Measurements from ENCODE around the gene LOC101059915. TPM values are rescaled to one million over a fixed set of nuclear protein-coding genes. Genes with fewer than 3 reads are reported as not detected.
"Not testable (repeated sequence)": the region's sequence is repeated elsewhere in the genome, so short reads cannot be mapped to it uniquely, and the experiment has no call there.

Gene LOC101059915

GRCh38 chrX:71675636-71676035 is 8.3 kb downstream of the LOC101059915 start:
- not testable (repeated sequence) for DNase-seq

GRCh38 chrX:71676068-71676795 is 8.9 kb downstream of the LOC101059915 start:
- DNase-seq: not testable (repeated sequence)

GRCh38 chrX:71677195-71677594 is 9.8 kb downstream of the LOC101059915 start:
- DNase-seq: not testable (repeated sequence)

- no peak for DNase-seq
Measured at GRCh38 chrX:71679575-71680207, 12.3 kb downstream of the LOC101059915 start.

- not testable (repeated sequence) for DNase-seq
Measured at GRCh38 chrX:71696641-71697465, 29.5 kb downstream of the LOC101059915 start.

GRCh38 chrX:71697466-71698298 is 30.3 kb downstream of the LOC101059915 start:
- not testable (repeated sequence) for DNase-seq

- DNase-seq: not testable (repeated sequence)
Measured at GRCh38 chrX:71698299-71699022, 31.1 kb downstream of the LOC101059915 start.

- not testable (repeated sequence) for DNase-seq
Measured at GRCh38 chrX:71699023-71699344, 31.6 kb downstream of the LOC101059915 start.

- DNase-seq: not testable (repeated sequence)
Measured at GRCh38 chrX:71702853-71703252, 35.5 kb downstream of the LOC101059915 start.

- DNase-seq: not testable (repeated sequence)
Measured at GRCh38 chrX:71714064-71714463, 46.7 kb downstream of the LOC101059915 start.

GRCh38 chrX:71715551-71715950 is 48.2 kb downstream of the LOC101059915 start:
- not testable (repeated sequence) for DNase-seq

GRCh38 chrX:71716323-71716722 is 49.0 kb downstream of the LOC101059915 start:
- DNase-seq: not testable (repeated sequence)

GRCh38 chrX:71718185-71718584 is 50.8 kb downstream of the LOC101059915 start, which contains the start of gene CXorf49:
TSS of gene CXorf49 (minus strand) at chrX:71718285. CDS start at chrX:71718151, 134 bp downstream.
- DNase-seq: not testable (repeated sequence)

GRCh38 chrX:71719195-71719594 is 51.8 kb downstream of the LOC101059915 start:
- DNase-seq: not testable (repeated sequence)

- DNase-seq: not testable (repeated sequence)
Measured at GRCh38 chrX:71720289-71720886, 53.0 kb downstream of the LOC101059915 start.

Other genes starting within 250 kb of the LOC101059915 start
- 100 to 1,000 TPM; 191 to 318 (median 291) TPM for gene OGT, start 134.4 kb upstream of the LOC101059915 start, polyA plus RNA-seq (ENCODE audit: insufficient read length in 3 of 3)
- gene GCNA, start 89.1 kb upstream of the LOC101059915 start, polyA plus RNA-seq (ENCODE audit: insufficient read length in 3 of 3): 1 to 10 TPM; 2.1 to 4.0 (median 3.1) TPM
- gene CXCR3, start 49.0 kb upstream of the LOC101059915 start, polyA plus RNA-seq (ENCODE audit: insufficient read length in 3 of 3): under 1 TPM in 2 of 3 donors, not detected in 1; 0.10 to 0.27 TPM
- gene CXorf49, start 50.7 kb downstream of the LOC101059915 start, polyA plus RNA-seq (ENCODE audit: insufficient read length in 3 of 3): not detected
- not detected for gene CXorf49B, start 95.8 kb downstream of the LOC101059915 start, polyA plus RNA-seq (ENCODE audit: insufficient read length in 3 of 3)
- gene NHSL2, start 243.3 kb downstream of the LOC101059915 start, polyA plus RNA-seq (ENCODE audit: insufficient read length in 3 of 3): 10 to 100 TPM in 1 of 3 donors, 1 to 10 TPM in 2; 8.6 to 10.1 (median 9.5) TPM

Data from renal pelvis (tissue), 4 donors.